ENCODE measurements around the gene CBLB.

Gene CBLB

DNA sequence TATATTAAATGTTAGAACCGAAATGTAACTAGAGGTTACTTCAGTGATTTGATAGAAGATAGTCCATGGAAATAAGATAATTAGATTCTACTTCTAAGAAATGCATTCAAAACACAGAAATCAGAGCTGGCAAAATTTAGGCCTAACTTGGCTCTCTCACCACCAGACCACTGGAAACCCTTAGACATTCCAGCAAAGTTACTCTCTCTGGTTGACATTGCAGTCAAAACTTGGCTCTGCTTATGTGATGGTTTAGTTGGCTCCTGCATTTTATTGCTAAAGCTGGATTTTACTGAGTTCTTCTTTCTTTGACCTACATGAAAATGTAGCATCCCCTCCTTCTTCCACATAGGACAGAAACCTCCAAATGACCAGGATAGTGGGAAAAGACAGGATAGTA lies 35.4 kb upstream of the CBLB start:
- Histone ChIP-seq H3K27me3 (ENCODE audit: control insufficient read depth, insufficient read depth, low read length) (no peaks in the 10 kb centered on the region), H3K4me3 (ENCODE audit: low read depth, low read length) (no peak overlapping the region), H3K9ac (ENCODE audit: low read length) (no peak overlapping the region), H3K4me1 (ENCODE audit: control insufficient read depth, insufficient read depth, low read length) (no peaks in the 10 kb centered on the region), H3K36me3 (ENCODE audit: control insufficient read depth, insufficient read depth, low read length) (no peaks in the 10 kb centered on the region), H3K9me3 (ENCODE audit: control insufficient read depth, insufficient read depth, low read depth, low read length) (no peaks in the 10 kb centered on the region), H3K27ac (ENCODE audit: low read depth, low read length) (no peak overlapping the region)

DNA sequence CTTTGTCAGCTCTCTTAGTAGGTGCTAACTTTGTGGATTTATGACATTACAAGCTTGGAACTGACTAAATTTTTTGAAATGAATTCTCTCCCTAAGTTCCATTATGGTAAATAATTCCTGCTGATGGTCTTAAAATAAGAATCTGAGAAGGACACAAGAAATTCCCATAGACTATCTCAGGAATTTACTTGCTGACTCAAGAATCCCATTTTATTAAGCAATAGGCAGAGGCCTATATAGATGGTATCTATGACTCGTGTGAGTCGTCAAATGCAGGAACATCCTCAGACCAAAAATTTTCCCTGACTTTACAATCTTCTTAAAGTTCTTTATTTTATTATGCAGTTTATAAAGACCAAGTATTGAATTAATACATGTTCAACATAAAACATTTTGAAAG lies 30.7 kb upstream of the CBLB start:
- Histone ChIP-seq H3K27me3 (ENCODE audit: control insufficient read depth, insufficient read depth, low read length) (no peaks in the 10 kb centered on the region), H3K9ac (ENCODE audit: low read length) (no peak overlapping the region), H3K4me3 (ENCODE audit: low read depth, low read length) (no peak overlapping the region), H3K4me1 (ENCODE audit: control insufficient read depth, insufficient read depth, low read length) (no peaks in the 10 kb centered on the region), H3K9me3 (ENCODE audit: control insufficient read depth, insufficient read depth, low read depth, low read length) (no peaks in the 10 kb centered on the region), H3K36me3 (ENCODE audit: control insufficient read depth, insufficient read depth, low read length) (no peaks in the 10 kb centered on the region), H3K27ac (ENCODE audit: low read depth, low read length) (no peak overlapping the region)

DNA sequence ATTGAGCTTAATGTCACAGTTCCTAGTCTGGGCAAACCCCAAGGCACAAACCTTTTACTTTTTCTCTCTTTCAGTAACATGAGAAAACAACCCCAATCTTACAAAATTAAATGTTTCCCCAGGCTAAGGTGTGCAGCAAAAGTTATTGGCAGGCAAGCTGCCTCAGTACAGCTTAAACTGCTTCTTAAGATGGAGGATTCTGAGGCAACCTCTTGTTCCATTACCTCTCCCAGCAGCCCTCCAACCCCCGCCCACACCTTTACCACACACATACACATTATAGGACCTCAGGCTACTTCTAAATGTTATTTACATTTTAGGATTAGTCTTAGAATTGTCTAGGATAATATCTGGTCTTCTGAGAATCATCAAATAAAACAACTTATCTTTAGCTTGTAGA lies 22.3 kb upstream of the CBLB start:
- no peaks in the 10 kb centered on the region for H3K27me3 ChIP-seq (ENCODE audit: control insufficient read depth, insufficient read depth, low read length)
- H3K9ac ChIP-seq (ENCODE audit: low read length) = no peak overlapping the region
- H3K36me3 ChIP-seq (ENCODE audit: control insufficient read depth, insufficient read depth, low read length) = no peaks in the 10 kb centered on the region
- no peak overlapping the region for H3K4me3 ChIP-seq (ENCODE audit: low read depth, low read length)
- H3K4me1 ChIP-seq (ENCODE audit: control insufficient read depth, insufficient read depth, low read length) = no peaks in the 10 kb centered on the region
- no peak overlapping the region for H3K27ac ChIP-seq (ENCODE audit: low read depth, low read length)
- H3K9me3 ChIP-seq (ENCODE audit: control insufficient read depth, insufficient read depth, low read depth, low read length) = no peaks in the 10 kb centered on the region

DNA sequence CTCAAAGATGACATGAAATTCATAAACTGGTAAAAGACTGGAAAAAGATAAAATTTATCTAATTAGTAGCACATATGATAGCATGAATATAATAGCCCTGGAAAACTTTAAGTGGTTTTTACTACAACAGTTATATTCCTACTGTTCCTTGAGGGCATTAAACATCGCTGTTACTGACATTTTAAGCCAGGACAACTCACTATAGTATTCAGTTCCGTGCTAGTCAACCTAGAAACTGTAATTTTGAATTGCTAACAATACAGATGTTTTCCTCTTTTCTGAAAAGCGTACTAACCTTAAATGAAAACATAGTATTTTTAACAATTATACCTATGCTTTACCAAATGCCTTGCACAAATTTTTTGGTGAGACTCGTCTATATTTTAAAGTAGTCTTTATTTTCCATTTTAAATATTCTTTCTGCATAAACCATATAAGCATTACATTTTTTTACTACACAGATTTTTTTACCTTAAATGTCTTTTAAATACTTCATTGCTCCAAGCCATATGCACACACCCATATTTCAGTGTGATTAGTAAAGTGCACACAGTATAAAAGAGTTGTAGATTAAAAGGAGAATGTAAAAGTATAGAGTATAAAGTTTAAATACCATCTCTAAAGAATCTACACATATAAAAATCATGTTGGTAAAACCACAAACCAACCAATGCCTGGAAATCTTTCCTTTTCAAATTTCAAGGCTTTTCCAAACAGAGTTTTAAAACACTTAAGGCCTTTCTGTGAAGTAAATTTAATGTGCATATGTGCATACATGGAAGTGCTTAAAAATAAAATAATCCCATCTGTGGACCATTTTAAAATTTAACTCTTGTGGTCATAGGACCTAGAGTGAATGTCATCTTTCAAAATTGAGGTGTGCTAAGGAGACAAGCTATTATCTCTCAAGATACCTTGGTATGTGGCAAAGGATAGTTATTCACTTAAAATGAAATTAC lies 20.1 kb upstream of the CBLB start:
- H3K36me3 ChIP-seq (ENCODE audit: control insufficient read depth, insufficient read depth, low read length) = no peaks in the 10 kb centered on the region
- H3K27me3 ChIP-seq (ENCODE audit: control insufficient read depth, insufficient read depth, low read length) = no peaks in the 10 kb centered on the region
- no peak overlapping the region for H3K4me3 ChIP-seq (ENCODE audit: low read depth, low read length)
- no peaks in the 10 kb centered on the region for H3K4me1 ChIP-seq (ENCODE audit: control insufficient read depth, insufficient read depth, low read length)
- H3K27ac ChIP-seq (ENCODE audit: low read depth, low read length) = no peak overlapping the region
- no peaks in the 10 kb centered on the region for H3K9me3 ChIP-seq (ENCODE audit: control insufficient read depth, insufficient read depth, low read depth, low read length)
- H3K9ac ChIP-seq (ENCODE audit: low read length) = no peak overlapping the region

DNA sequence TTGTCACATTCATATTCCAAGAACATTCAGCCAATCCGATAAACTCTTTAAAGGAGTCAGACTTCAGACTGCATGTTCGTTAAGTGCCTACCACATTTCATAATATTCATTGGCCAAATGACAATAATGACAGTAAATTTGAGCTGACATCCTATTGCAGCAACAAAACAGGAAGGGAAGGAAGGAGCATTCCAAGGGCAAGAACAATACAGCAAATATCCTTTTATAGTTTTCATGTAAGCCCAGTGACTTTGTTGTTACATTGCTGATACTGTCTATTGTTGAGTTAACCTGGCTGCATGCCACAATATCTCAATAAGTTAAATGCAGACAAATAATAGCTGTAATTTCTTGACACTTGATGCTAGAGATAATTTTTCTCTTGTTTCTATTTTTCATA lies 16.4 kb upstream of the CBLB start:
- no peak overlapping the region for H3K9ac ChIP-seq (ENCODE audit: low read length)
- H3K27me3 ChIP-seq (ENCODE audit: control insufficient read depth, insufficient read depth, low read length) = no peaks in the 10 kb centered on the region
- peaks cover 6% of the 10 kb centered on the region; the same call in 1 of the 2 replicates for H3K4me1 ChIP-seq (ENCODE audit: control insufficient read depth, insufficient read depth, low read length)
- H3K27ac ChIP-seq (ENCODE audit: low read depth, low read length) = no peak overlapping the region
- no peak overlapping the region for H3K4me3 ChIP-seq (ENCODE audit: low read depth, low read length)
- no peaks in the 10 kb centered on the region for H3K9me3 ChIP-seq (ENCODE audit: control insufficient read depth, insufficient read depth, low read depth, low read length)
- no peaks in the 10 kb centered on the region for H3K36me3 ChIP-seq (ENCODE audit: control insufficient read depth, insufficient read depth, low read length)

DNA sequence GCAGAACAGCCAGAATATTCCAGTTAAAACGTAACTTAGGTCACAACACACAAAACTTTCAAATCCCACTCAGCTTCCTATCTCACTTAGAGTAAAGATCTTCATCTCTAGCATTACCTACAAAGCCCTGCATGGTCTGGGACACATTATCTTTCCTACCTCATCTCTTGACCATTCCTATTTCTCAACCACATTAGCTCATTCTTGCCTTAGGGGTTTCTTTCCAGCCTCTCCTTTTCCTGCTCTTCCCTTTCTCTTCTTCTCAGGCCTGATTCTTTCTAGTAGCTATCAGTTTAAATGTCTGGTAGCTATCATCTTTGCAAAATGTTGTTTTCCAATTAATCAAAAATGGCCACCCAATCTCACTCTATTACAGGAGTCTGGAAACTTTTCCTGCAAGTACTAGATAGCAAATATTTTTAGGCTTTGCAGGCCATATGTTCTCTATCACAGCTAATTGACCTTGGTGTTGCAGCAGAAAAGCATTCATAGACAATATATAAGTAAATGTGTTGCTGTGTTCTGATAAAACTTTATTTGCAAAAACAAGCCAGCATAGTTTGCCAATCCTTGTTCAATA lies 15.1 kb upstream of the CBLB start:
- H3K4me1 ChIP-seq (ENCODE audit: control insufficient read depth, insufficient read depth, low read length) = peaks cover 6% of the 10 kb centered on the region; the same call in 1 of the 2 replicates
- H3K4me3 ChIP-seq (ENCODE audit: low read depth, low read length) = no peak overlapping the region
- H3K9ac ChIP-seq (ENCODE audit: low read length) = no peak overlapping the region
- no peaks in the 10 kb centered on the region for H3K27me3 ChIP-seq (ENCODE audit: control insufficient read depth, insufficient read depth, low read length)
- H3K9me3 ChIP-seq (ENCODE audit: control insufficient read depth, insufficient read depth, low read depth, low read length) = no peaks in the 10 kb centered on the region
- H3K27ac ChIP-seq (ENCODE audit: low read depth, low read length) = no peak overlapping the region
- H3K36me3 ChIP-seq (ENCODE audit: control insufficient read depth, insufficient read depth, low read length) = no peaks in the 10 kb centered on the region

DNA sequence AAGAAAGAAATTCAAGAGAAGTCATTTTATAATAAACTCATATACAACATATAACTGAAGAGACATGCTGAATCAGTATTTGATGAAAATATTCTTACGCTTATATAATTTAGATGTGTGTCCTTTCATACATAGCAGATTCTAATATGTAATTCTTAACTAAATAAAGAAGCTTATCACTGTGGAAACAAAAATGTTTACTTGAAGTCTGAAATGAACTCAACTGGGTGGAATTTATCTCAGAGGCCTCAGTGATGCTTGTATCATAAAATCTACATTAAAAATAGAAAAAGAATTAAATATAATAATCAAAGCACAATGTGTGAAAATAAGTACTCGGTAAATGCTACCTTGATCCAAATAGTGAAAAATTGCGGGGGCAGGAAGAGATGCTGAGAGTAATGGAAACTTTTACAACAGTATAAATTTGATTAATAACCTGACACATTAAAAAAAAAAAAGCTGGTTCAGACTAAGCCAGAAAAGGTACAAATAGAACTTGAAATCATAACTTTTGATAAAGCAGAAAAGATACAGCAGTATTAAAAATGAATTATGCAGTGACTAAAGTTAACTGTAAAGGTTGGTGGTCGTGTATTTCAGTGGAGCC lies 12.0 kb upstream of the CBLB start:
- Histone ChIP-seq H3K27me3 (ENCODE audit: control insufficient read depth, insufficient read depth, low read length) (no peaks in the 10 kb centered on the region), H3K4me1 (ENCODE audit: control insufficient read depth, insufficient read depth, low read length) (peaks cover 9% of the 10 kb centered on the region), H3K9ac (ENCODE audit: low read length) (no peak overlapping the region), H3K4me3 (ENCODE audit: low read depth, low read length) (no peak overlapping the region), H3K36me3 (ENCODE audit: control insufficient read depth, insufficient read depth, low read length) (no peaks in the 10 kb centered on the region), H3K9me3 (ENCODE audit: control insufficient read depth, insufficient read depth, low read depth, low read length) (no peaks in the 10 kb centered on the region), H3K27ac (ENCODE audit: low read depth, low read length) (no peak overlapping the region)

DNA sequence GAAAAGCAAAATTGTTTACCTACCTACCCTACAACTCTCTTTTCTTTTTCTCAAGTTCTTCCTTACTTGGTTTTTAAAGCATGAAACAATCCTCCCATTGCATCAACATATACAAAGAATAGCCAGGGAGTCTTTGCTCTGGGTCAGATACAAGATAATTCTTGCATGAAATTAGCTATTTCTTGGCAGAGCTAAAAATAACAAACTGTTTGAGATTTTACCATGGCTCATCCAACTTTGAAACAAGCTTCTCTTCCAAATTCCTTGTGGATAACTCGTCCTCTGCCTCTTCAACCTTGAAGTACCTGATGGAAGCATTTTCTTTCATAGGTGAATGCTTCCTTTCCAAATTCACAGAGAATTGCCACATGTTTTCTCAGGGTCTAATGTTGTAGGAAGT lies 9.2 kb upstream of the CBLB start:
- Histone ChIP-seq H3K36me3 (ENCODE audit: control insufficient read depth, insufficient read depth, low read length) (no peaks in the 10 kb centered on the region), H3K27me3 (ENCODE audit: control insufficient read depth, insufficient read depth, low read length) (no peaks in the 10 kb centered on the region), H3K27ac (ENCODE audit: low read depth, low read length) (no peak overlapping the region), H3K4me3 (ENCODE audit: low read depth, low read length) (no peak overlapping the region), H3K9me3 (ENCODE audit: control insufficient read depth, insufficient read depth, low read depth, low read length) (no peaks in the 10 kb centered on the region), H3K4me1 (ENCODE audit: control insufficient read depth, insufficient read depth, low read length) (peaks cover 6% of the 10 kb centered on the region), H3K9ac (ENCODE audit: low read length) (no peak overlapping the region)

DNA sequence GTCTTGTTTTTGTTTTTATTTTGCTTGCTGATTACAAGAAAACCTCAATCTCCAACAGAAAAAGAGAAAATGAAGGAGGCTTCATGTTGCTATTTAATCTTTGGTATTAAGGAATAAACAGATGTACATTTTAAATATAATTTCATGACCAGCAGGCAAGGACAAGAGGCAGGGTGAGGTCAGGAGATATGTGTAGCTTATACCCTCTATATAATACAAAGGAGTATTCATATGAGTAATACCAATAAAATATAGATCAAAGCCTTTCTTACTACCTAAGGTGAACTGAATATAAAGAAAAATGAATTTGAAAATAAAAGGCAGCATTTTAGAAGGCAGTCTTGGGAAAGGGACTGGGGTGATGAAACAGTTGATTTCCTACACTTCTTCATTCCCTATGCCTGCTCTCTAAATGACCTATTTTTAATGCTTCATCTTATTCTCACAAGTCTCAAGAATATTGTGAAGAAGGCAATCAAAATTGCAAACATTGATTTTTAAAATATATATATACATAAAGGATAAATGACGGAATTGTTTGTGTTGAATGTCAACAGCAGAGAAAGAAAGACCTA lies 8.6 kb upstream of the CBLB start:
- Histone ChIP-seq H3K27ac (ENCODE audit: low read depth, low read length) (no peak overlapping the region), H3K9ac (ENCODE audit: low read length) (no peak overlapping the region), H3K4me1 (ENCODE audit: control insufficient read depth, insufficient read depth, low read length) (peaks cover 3% of the 10 kb centered on the region), H3K9me3 (ENCODE audit: control insufficient read depth, insufficient read depth, low read depth, low read length) (no peaks in the 10 kb centered on the region), H3K36me3 (ENCODE audit: control insufficient read depth, insufficient read depth, low read length) (no peaks in the 10 kb centered on the region), H3K4me3 (ENCODE audit: low read depth, low read length) (no peak overlapping the region), H3K27me3 (ENCODE audit: control insufficient read depth, insufficient read depth, low read length) (no peaks in the 10 kb centered on the region)

DNA sequence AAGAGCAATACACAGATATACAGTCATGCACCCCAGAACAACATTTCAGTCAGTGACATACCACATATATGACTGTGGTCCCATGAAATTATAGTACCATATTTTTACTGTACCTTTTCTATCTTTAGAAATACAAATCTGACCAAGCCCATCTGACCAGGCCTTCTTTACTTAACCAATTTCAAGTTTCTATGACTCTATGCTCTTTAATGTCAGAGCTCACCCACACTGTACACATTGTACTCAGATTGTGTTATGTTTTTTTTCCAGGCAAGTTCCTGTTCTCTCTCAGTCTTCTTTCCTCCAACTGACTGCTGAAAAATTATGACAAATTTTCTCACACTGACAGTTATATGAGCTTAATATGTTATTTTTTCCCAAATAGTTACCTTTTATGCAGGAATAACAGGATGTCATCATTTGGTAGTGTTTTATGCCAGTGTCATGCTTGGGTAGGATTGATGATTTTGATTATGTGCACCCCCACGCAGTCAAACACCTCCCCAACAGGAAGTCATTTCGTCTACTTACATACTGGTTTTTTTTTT lies 8.0 kb upstream of the CBLB start:
- Histone ChIP-seq H3K36me3 (ENCODE audit: control insufficient read depth, insufficient read depth, low read length) (no peaks in the 10 kb centered on the region), H3K9me3 (ENCODE audit: control insufficient read depth, insufficient read depth, low read depth, low read length) (no peaks in the 10 kb centered on the region), H3K4me1 (ENCODE audit: control insufficient read depth, insufficient read depth, low read length) (peaks cover 3% of the 10 kb centered on the region), H3K27ac (ENCODE audit: low read depth, low read length) (no peak overlapping the region), H3K27me3 (ENCODE audit: control insufficient read depth, insufficient read depth, low read length) (no peaks in the 10 kb centered on the region), H3K4me3 (ENCODE audit: low read depth, low read length) (no peak overlapping the region), H3K9ac (ENCODE audit: low read length) (no peak overlapping the region)
